ENCODE results near the gene XRCC5.

GRCh38 chr2:216216951-216217903 lies 108.1 kb downstream of the XRCC5 start:
- TF ChIP-seq CTCF (conservative IDR thresholded peaks at IDR 0.05 in 1 of 2, IDR thresholded peaks at IDR 0.05 in 1 of 2; ENCODE audit: low read depth in 1 of 2, low read length in 2 of 2), result peak in 1 of 2 donors; percentile 11
- TF ChIP-seq EZH2 (IDR thresholded peaks at IDR 0.05; ENCODE audit: low read length, missing control alignments), result no peak
